SK-N-SH treated with all-trans-retinoic acid at 6 μM for 48 hours (cell line): ENCODE data around the gene MCEMP1.

Experiments
- CSRNP3 ChIP-seq: fragments of 250-450 bp; sonication (Bioruptor Pico); IDR thresholded peaks from 2 replicates; pipeline ENCODE4 v1.5.1; 2021; ENCODE audit warnings: mild to moderate bottlenecking, moderate library complexity
- RARB ChIP-seq: fragments of 250-450 bp; sonication (Bioruptor Pico); IDR thresholded peaks from 2 replicates; pipeline ENCODE4 v1.8.0; 2021; ENCODE audit warnings: mild to moderate bottlenecking, moderate library complexity
- SNAI2 ChIP-seq: fragments of 250-450 bp; sonication (Bioruptor Pico); IDR thresholded peaks from 2 replicates; pipeline ENCODE4 v1.5.0; 2020; ENCODE audit warnings: mild to moderate bottlenecking, moderate library complexity
- TCF4 ChIP-seq: fragments of 250-450 bp; sonication (Bioruptor Pico); IDR thresholded peaks from 2 replicates; pipeline ENCODE4 v1.8.0; 2021; ENCODE audit warnings: mild to moderate bottlenecking, moderate library complexity, borderline replicate concordance
- ZFP30 ChIP-seq: fragments of 450-650 bp; formaldehyde crosslinking; IDR thresholded peaks from 2 replicates; pipeline ENCODE4 v1.5.0; 2022; ENCODE audit warnings: mild to moderate bottlenecking, moderate library complexity
- ZNF70 ChIP-seq: fragments of 450-650 bp; formaldehyde crosslinking; IDR thresholded peaks from 2 replicates; pipeline ENCODE4 v1.5.0; 2020; ENCODE audit warnings: mild to moderate bottlenecking, moderate library complexity
- TF ChIP-seq, protein P1 (sequence below): fragments of 250-450 bp; sonication (Bioruptor Pico); IDR thresholded peaks from 2 replicates; pipeline ENCODE4 v1.5.1; 2020; ENCODE audit warnings: low read depth, mild to moderate bottlenecking, moderate library complexity
- TF ChIP-seq, protein P2 (sequence below): fragments of 250-450 bp; sonication (Bioruptor Pico); IDR thresholded peaks from 2 replicates; pipeline ENCODE4 v1.8.0; 2020; ENCODE audit warnings: mild to moderate bottlenecking, moderate library complexity, borderline replicate concordance

- TF ChIP-seq, protein P1, sequence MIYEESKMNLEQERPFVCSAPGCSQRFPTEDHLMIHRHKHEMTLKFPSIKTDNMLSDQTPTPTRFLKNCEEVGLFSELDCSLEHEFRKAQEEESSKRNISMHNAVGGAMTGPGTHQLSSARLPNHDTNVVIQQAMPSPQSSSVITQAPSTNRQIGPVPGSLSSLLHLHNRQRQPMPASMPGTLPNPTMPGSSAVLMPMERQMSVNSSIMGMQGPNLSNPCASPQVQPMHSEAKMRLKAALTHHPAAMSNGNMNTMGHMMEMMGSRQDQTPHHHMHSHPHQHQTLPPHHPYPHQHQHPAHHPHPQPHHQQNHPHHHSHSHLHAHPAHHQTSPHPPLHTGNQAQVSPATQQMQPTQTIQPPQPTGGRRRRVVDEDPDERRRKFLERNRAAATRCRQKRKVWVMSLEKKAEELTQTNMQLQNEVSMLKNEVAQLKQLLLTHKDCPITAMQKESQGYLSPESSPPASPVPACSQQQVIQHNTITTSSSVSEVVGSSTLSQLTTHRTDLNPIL (CRISPR knock-in tag): no peak
- TF ChIP-seq RARB: no peak
- no peak for TF ChIP-seq ZNF70
- TF ChIP-seq CSRNP3 (CRISPR knock-in tag): no peak
- no peak for TF ChIP-seq SNAI2 (CRISPR knock-in tag)
- no peak for TF ChIP-seq ZFP30
- no peak for TF ChIP-seq TCF4 (CRISPR knock-in tag)
- TF ChIP-seq, protein P2, sequence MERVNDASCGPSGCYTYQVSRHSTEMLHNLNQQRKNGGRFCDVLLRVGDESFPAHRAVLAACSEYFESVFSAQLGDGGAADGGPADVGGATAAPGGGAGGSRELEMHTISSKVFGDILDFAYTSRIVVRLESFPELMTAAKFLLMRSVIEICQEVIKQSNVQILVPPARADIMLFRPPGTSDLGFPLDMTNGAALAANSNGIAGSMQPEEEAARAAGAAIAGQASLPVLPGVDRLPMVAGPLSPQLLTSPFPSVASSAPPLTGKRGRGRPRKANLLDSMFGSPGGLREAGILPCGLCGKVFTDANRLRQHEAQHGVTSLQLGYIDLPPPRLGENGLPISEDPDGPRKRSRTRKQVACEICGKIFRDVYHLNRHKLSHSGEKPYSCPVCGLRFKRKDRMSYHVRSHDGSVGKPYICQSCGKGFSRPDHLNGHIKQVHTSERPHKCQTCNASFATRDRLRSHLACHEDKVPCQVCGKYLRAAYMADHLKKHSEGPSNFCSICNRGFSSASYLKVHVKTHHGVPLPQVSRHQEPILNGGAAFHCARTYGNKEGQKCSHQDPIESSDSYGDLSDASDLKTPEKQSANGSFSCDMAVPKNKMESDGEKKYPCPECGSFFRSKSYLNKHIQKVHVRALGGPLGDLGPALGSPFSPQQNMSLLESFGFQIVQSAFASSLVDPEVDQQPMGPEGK (CRISPR knock-in tag): no peak
Observed at GRCh38 chr19:7652061-7652641, 24.7 kb upstream of the MCEMP1 start.
